IgD-negative memory B cell (primary cell): ENCODE results near the gene MAB21L3. TPM values are rescaled to one million over a fixed set of nuclear protein-coding genes. Genes with fewer than 3 reads are reported as not detected.

Source experiments
- H3K27ac Mint-ChIP-seq, 3 donors: one replicate each; pipeline ENCODE4 v1.8.0; 2020 to 2022; ENCODE audit warnings: mild to moderate bottlenecking in 3 of 3, mixed read lengths in 3 of 3, moderate library complexity in 1 of 3
- H3K27me3 Mint-ChIP-seq: one replicate; pipeline ENCODE4 v1.8.0; 2021; ENCODE audit warnings: mixed read lengths
- H3K36me3 Mint-ChIP-seq: one replicate; pipeline ENCODE4 v1.8.0; 2020; ENCODE audit warnings: mild to moderate bottlenecking, mixed read lengths
- H3K4me1 Mint-ChIP-seq, 3 donors: one replicate each; pipeline ENCODE4 v1.8.0; 2020 to 2022; ENCODE audit warnings: mixed read lengths in 3 of 3, mild to moderate bottlenecking in 1 of 3
- H3K4me3 Mint-ChIP-seq, 4 donors: one replicate each; pipeline ENCODE4 v1.8.0; 2020 to 2022; ENCODE audit warnings: mild to moderate bottlenecking in 4 of 4, mixed read lengths in 4 of 4, moderate library complexity in 3 of 4
- H3K9me3 Mint-ChIP-seq, 3 donors: one replicate each; pipeline ENCODE4 v1.8.0; 2020 to 2021; ENCODE audit warnings: mixed read lengths in 3 of 3, mild to moderate bottlenecking in 1 of 3
- polyA plus RNA-seq: library from polyadenylated mRNA; unstranded; fragments of 300-500 nt; fragmentation: Illumina TruSeq; gene quantifications from one replicate; pipeline ENCODE4 v1.2.3, GENCODE V29; 2021

Gene MAB21L3
- polyA plus RNA-seq, 1 donor from 2014 or later = not detected

DNA sequence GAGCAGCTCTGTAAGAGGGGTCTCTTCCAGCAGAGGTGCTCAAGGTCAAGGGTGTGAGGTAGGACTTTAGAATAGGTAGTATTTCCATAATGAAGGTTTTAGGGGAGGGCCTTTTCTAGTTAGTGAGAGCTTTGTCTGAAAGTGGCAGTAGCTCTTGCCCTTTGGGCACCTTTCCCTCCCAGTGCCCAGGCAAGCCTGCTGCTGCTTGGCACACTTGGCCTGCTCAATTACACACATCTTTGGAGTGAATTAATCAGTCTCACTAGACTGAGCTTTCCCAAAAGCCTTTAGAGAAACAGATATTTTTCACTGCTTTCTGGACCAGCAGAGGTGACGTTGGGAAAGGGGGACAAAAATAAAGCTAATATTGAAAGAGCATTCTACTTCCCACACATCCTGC, 48.0 kb downstream of the MAB21L3 start:
- Mint-ChIP-seq H3K27ac (no peak overlapping the region), H3K4me3 (no peak overlapping the region), H3K36me3 (no peaks in the 10 kb centered on the region), H3K27me3 (no peaks in the 10 kb centered on the region), H3K4me1 (no peaks in the 10 kb centered on the region), H3K9me3 (peaks cover 0 to 8% (median 5%) of the 10 kb centered on the region in 3 donors)

- H3K27ac Mint-ChIP-seq = no peak overlapping the region
- H3K9me3 Mint-ChIP-seq = peaks cover 0 to 8% (median 5%) of the 10 kb centered on the region in 3 donors
- H3K27me3 Mint-ChIP-seq = no peaks in the 10 kb centered on the region
- no peaks in the 10 kb centered on the region for H3K36me3 Mint-ChIP-seq
- H3K4me3 Mint-ChIP-seq = no peak overlapping the region
- H3K4me1 Mint-ChIP-seq = no peaks in the 10 kb centered on the region
Measured at GRCh38 chr1:116159611-116160010, 48.4 kb downstream of the MAB21L3 start.

GRCh38 chr1:116161390-116161789, 50.2 kb downstream of the MAB21L3 start:
- H3K4me1 Mint-ChIP-seq = no peaks in the 10 kb centered on the region
- no peaks in the 10 kb centered on the region for H3K27me3 Mint-ChIP-seq
- no peak overlapping the region for H3K27ac Mint-ChIP-seq
- no peak overlapping the region for H3K4me3 Mint-ChIP-seq
- no peaks in the 10 kb centered on the region for H3K36me3 Mint-ChIP-seq
- H3K9me3 Mint-ChIP-seq = peaks cover 0 to 8% (median 5%) of the 10 kb centered on the region in 3 donors

DNA sequence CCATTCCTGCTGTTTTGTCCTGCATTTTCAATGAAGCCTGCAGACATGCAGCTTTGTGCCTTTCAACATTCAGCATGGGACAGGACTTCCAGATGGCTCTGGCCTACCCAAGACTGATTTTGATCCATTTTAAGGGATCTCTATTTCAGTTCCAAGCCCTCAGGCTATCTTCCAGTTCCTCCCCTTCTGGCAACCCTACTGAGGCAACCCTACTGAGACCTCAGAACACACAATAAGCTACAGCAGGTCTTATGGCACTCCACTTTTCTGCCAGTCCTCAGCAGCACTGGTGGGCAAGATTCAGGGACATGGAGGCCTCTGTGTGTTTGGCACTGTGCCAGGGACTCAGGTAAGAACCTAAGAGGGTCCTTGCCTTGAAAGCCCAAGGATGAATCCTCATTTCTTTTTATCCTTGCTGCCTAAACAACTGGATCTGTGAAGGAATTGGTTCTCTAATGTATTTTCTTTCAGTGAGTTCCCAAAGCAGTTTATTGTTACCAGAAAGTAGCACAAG, 50.7 kb downstream of the MAB21L3 start:
- Mint-ChIP-seq H3K4me1 (peaks cover 0 to under 1% (median 0%) of the 10 kb centered on the region in 3 donors), H3K9me3 (peaks cover 0 to 8% (median 3%) of the 10 kb centered on the region in 3 donors), H3K27me3 (no peaks in the 10 kb centered on the region), H3K36me3 (no peaks in the 10 kb centered on the region), H3K4me3 (no peak overlapping the region), H3K27ac (no peak overlapping the region)

- H3K9me3 Mint-ChIP-seq = peaks cover 0 to 6% (median 2%) of the 10 kb centered on the region in 3 donors
- peaks cover under 1% of the 10 kb centered on the region for H3K27me3 Mint-ChIP-seq
- H3K4me1 Mint-ChIP-seq = peaks cover under 1 to 7% (median under 1%) of the 10 kb centered on the region in 3 donors
- H3K27ac Mint-ChIP-seq = no peak overlapping the region
- no peaks in the 10 kb centered on the region for H3K36me3 Mint-ChIP-seq
- H3K4me3 Mint-ChIP-seq = peak overlapping the region in 1 of 4 donors; percentile 23
Measured at GRCh38 chr1:116163533-116163932, 52.3 kb downstream of the MAB21L3 start.

GRCh38 chr1:116164150-116164549, 53.0 kb downstream of the MAB21L3 start:
- Mint-ChIP-seq H3K27ac (no peak overlapping the region), H3K27me3 (peaks cover 2% of the 10 kb centered on the region), H3K36me3 (no peaks in the 10 kb centered on the region)

GRCh38 chr1:116164604-116165368, 53.6 kb downstream of the MAB21L3 start:
- no peaks in the 10 kb centered on the region for H3K36me3 Mint-ChIP-seq
- H3K4me3 Mint-ChIP-seq = no peak overlapping the region
- H3K9me3 Mint-ChIP-seq = peaks cover 0 to 3% (median 0%) of the 10 kb centered on the region in 3 donors
- H3K4me1 Mint-ChIP-seq = peaks cover 5 to 10% (median 7%) of the 10 kb centered on the region in 3 donors
- peak overlapping the region in 1 of 3 donors; percentile 21 for H3K27ac Mint-ChIP-seq
- H3K27me3 Mint-ChIP-seq = peaks cover 2% of the 10 kb centered on the region

More at GRCh38 chr1:116164150-116164549, 53.0 kb downstream of the MAB21L3 start:
- Mint-ChIP-seq H3K9me3 (peaks cover 0 to 3% (median 0%) of the 10 kb centered on the region in 3 donors), H3K4me1 (peaks cover 5 to 8% (median 7%) of the 10 kb centered on the region in 3 donors), H3K4me3 (no peak overlapping the region)

DNA sequence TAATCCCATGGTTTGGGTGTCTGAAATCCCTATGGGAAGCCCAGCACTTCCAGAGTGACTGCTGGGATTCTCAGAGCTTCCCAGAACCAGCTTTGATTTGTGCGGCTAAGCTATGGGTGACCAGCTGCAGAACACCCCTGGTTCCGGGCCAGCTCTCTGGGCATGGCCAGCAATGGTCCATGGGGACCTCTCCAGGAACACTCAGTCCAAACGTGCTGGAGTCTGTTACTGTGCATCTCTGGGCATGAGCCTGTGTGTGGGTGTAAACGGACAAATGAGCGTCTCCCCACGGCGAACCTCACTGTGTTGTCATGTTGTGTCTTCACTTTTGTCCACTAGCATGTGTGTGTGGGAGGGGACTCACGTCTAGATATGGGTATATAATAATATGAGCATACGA, 54.4 kb downstream of the MAB21L3 start:
- Mint-ChIP-seq H3K27ac (no peak overlapping the region), H3K27me3 (peaks cover 2% of the 10 kb centered on the region), H3K36me3 (no peaks in the 10 kb centered on the region), H3K9me3 (no peaks in the 10 kb centered on the region), H3K4me3 (no peak overlapping the region), H3K4me1 (peaks cover 5 to 10% (median 7%) of the 10 kb centered on the region in 3 donors)

DNA sequence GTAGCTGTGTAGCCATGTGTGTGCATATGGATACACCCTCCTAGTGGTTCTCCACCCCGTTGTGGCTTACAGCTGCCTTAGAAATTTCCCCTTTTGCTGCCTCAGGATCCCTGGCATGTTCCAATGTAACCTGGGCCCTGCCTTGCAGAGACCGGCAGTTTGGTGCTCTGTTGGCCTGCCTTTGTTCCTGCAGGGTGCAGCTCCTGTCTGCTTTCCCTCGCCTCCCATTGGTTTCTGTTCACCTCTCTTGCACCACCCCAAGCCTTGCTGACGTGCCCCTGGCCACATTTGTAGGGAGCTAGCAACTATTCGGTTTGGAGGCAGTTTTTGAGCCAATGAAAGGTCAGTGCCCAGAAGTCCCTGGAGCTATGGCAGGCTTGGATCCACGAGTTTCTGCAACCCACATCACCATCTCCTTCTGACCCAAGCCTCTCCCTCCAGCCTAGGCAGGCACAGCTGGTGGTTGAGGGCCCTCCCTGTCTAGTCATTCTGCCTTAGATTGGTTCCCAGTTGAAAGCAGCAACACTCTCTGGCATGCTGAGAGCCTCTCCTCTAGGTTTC, 54.9 kb downstream of the MAB21L3 start:
- H3K27ac Mint-ChIP-seq = no peak overlapping the region
- H3K36me3 Mint-ChIP-seq = no peaks in the 10 kb centered on the region
- H3K4me3 Mint-ChIP-seq = no peak overlapping the region
- H3K9me3 Mint-ChIP-seq = no peaks in the 10 kb centered on the region
- H3K27me3 Mint-ChIP-seq = peaks cover 2% of the 10 kb centered on the region
- peaks cover 5 to 10% (median 7%) of the 10 kb centered on the region in 3 donors for H3K4me1 Mint-ChIP-seq

DNA sequence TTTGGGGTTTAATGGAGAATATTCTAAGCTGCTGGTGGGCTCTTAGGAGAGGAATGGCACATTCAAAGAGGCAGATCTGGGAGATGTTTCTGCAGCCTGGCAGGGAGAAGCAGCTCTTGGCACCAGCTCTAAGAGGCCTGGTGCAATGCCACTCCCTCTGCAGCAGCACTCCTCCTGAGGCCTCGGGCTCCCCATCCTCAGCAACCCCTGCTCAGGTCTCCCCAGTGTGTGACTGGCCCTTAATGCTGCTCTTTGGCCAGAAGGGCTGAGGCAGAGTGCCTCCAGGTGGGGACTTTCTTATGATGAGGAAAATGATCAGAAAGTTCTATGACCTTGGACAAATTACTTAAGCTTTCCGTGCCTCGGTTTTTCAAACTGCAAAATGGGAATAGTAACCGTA, 55.5 kb downstream of the MAB21L3 start:
- Mint-ChIP-seq H3K4me3 (peak overlapping the region in 1 of 4 donors; percentile 68), H3K27ac (peak overlapping the region in 1 of 3 donors; percentile 35)

DNA sequence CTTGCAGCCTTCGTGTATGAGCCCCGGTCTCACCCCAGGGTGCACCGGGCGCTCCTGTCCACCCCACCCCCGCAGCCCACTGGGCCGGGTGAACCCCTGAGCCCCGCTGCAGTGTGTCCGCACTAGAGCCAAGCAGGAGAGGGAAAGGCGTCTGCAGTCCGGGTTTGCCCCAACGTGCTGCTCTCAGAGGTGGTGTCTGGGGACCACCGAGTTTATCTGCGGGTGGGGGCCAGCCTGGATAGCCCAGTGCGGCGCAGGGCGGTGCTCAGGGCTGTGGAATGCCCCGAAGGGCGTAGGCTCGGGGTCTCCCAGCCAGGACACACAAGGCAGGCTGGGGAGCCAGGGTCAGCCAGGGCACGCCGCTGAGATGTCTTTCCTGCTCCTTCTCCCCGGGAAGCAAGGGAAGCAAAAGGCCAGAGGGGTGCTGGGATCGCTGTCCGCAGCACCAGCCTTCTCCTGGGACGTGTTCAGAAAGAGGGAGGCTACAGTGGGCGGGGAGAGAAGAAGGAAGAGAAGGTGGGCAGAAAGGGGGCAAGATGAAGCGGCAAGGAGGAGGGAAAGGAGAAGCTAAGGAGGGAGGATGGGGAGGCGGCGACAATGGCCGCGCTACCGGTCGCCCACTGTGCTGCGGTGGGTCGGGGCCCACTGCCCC, 56.6 kb downstream of the MAB21L3 start:
- Mint-ChIP-seq H3K27me3 (peaks cover 3% of the 10 kb centered on the region), H3K4me3 (peak overlapping the region; percentile 68 to 90 (median 85)), H3K9me3 (no peaks in the 10 kb centered on the region), H3K27ac (peak overlapping the region in 1 of 3 donors; percentile 82), H3K36me3 (no peaks in the 10 kb centered on the region), H3K4me1 (peaks cover 5 to 10% (median 7%) of the 10 kb centered on the region in 3 donors)

More for the DNA sequence above, 55.5 kb downstream of the MAB21L3 start:
- no peaks in the 10 kb centered on the region for H3K36me3 Mint-ChIP-seq
- H3K9me3 Mint-ChIP-seq = no peaks in the 10 kb centered on the region
- peaks cover 5 to 10% (median 7%) of the 10 kb centered on the region in 3 donors for H3K4me1 Mint-ChIP-seq
- H3K27me3 Mint-ChIP-seq = peaks cover 2% of the 10 kb centered on the region

GRCh38 chr1:116168277-116169032, 57.3 kb downstream of the MAB21L3 start:
- peaks cover 5 to 10% (median 7%) of the 10 kb centered on the region in 3 donors for H3K4me1 Mint-ChIP-seq
- H3K27me3 Mint-ChIP-seq = peaks cover 3% of the 10 kb centered on the region
- H3K27ac Mint-ChIP-seq = peak overlapping the region; percentile 24 to 69 (median 34)
- H3K36me3 Mint-ChIP-seq = no peaks in the 10 kb centered on the region
- H3K4me3 Mint-ChIP-seq = peak overlapping the region; percentile 68 to 96 (median 85)
- H3K9me3 Mint-ChIP-seq = no peaks in the 10 kb centered on the region

GRCh38 chr1:116169898-116170297, 58.7 kb downstream of the MAB21L3 start:
- Mint-ChIP-seq H3K27ac (peak overlapping the region in 1 of 3 donors; percentile 63), H3K27me3 (peaks cover 5% of the 10 kb centered on the region), H3K4me1 (peaks cover 5 to 10% (median 7%) of the 10 kb centered on the region in 3 donors), H3K9me3 (no peaks in the 10 kb centered on the region), H3K4me3 (no peak overlapping the region), H3K36me3 (no peaks in the 10 kb centered on the region)
